Measurements from ENCODE around the gene EDAR. TPM values are rescaled to one million over a fixed set of nuclear protein-coding genes. Genes with fewer than 3 reads are reported as not detected.
A peak's percentile ranks its signal among the peaks of the same experiment; 100 is the strongest.

EDAR gene
- total and polyA plus RNA-seq, 2 of the 4 experiments (the other 2 are of a cell fraction): not detected

DNA sequence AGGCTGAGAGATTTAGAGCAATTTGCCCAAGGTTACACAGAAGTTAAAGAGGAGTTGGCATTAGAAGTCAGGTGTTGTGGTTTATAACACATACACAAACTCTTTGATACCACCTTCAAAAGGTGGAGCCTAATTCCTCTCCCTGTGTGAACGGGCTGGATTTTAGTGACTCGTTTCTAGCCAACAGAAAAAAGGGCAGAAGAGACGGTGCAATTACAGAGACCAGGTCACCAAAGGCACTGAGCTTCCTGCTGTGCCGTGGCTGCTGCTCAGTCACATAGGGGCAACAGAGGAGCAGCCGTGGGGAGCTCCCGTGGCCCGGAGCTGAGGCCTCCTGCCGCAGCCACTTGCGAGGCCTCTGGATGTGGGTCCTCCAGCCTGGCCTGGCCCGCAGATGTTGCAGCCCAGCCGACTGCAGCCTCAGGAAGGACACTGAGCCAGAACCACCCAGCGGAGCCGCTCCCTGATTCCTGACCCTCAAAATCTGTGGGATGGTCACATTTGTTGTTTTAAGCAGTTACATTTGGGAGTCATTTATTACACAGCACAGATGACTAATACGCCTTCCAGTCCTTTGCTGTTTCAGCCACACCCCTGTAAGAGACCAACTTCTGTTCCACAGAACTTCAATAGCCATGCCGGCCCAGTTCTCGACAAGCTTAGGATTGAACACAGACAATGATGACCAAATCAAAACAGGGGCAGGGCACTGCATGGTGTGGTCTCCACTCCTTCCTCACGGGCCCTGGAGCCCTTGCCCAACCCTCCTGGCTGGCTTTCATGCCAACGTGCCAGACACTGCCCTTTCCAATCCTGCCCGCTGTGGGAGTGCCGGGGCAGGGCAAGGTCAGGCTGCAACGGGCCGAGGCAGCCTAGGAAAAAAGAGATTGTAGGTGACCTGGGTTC lies 17.1 kb downstream of the EDAR start:
- DNase-seq: no peak
- Histone ChIP-seq H2BK15ac (ENCODE audit: low read depth, low read length) (no peak overlapping the region), H3K14ac (replicated peaks; ENCODE audit: low read depth, low read length) (no peak overlapping the region), H3K79me1 (ENCODE audit: low read depth in 1 of 2, low read length in 2 of 2) (no peaks in the 10 kb centered on the region), H3K23ac (ENCODE audit: low read depth, low read length) (no peak overlapping the region), H3K9ac (ENCODE audit: low read depth, low read length) (no peak overlapping the region), H3K4me3 (ENCODE audit: insufficient read depth, low read depth, low read length) (no peak overlapping the region), H2AK5ac (ENCODE audit: low read depth, low read length) (no peak overlapping the region), H4K8ac (ENCODE audit: low read depth in 2 of 2, low read length in 2 of 2) (no peak overlapping the region), H2BK5ac (ENCODE audit: low read depth, low read length, poor library complexity, severe bottlenecking) (no peak overlapping the region), H2AK9ac (replicated peaks; ENCODE audit: low read depth, low read length, poor library complexity) (peak overlapping the region; percentile 20), H4K5ac (ENCODE audit: low read depth, low read length) (no peak overlapping the region), H3K27me3 (ENCODE audit: control insufficient read depth, insufficient read depth, low read length) (peaks cover 62% of the 10 kb centered on the region), H3K18ac (ENCODE audit: low read depth, low read length) (no peak overlapping the region), H4K91ac (ENCODE audit: insufficient read depth, low read depth, low read length) (no peak overlapping the region), H4K20me1 (ENCODE audit: insufficient read depth, low read length) (no peaks in the 10 kb centered on the region), H3K36me3 (ENCODE audit: control insufficient read depth, insufficient read depth, low read length) (no peaks in the 10 kb centered on the region), H3K4ac (ENCODE audit: low read depth, low read length) (no peak overlapping the region), H3K9me1 (ENCODE audit: insufficient read depth, low read length) (no peaks in the 10 kb centered on the region), H3K4me2 (ENCODE audit: low read depth, low read length) (no peak overlapping the region), H2BK120ac (ENCODE audit: low read depth, low read length) (no peak overlapping the region), H3K56ac (ENCODE audit: extremely low read depth, insufficient read depth, low read length) (no peak overlapping the region), H3K4me1 (ENCODE audit: control insufficient read depth, insufficient read depth, low read length) (no peaks in the 10 kb centered on the region), H2BK20ac (ENCODE audit: low read depth, low read length) (no peak overlapping the region), H3K9me3 (ENCODE audit: control insufficient read depth, insufficient read depth, low read length) (no peaks in the 10 kb centered on the region; the same call in 1 of the 2 replicates), H3K27ac (ENCODE audit: insufficient read depth, low read length) (no peak overlapping the region), H2AFZ (replicated peaks; ENCODE audit: low read length, poor library complexity) (no peak overlapping the region)
- POLR2A ChIA-PET (ENCODE audit: unreplicated experiment): no interaction called here
- 77% methylated on average over 11 of the region's 22 CpGs; no CpG with 5 or more reads in 1 of the 2 experiments for WGBS, 2 experiments (ENCODE audit: extremely low coverage in 2 of 2, insufficient read length in 1 of 2)
- dilution Hi-C loops (cut with HindIII; ENCODE audit: low sequenced_read_pairs, unreplicated experiment): no loop called here
- in situ Hi-C loops (cut with MboI; ENCODE audit: low sequenced_read_pairs): no loop called here
- BruUV-seq (replicated peaks): no TSS peak
- CTCF ChIA-PET: no interaction called here
- no peak for ATAC-seq (ENCODE audit: low read depth)
- TF ChIP-seq SMC3 (IDR thresholded peaks at IDR 0.05; ENCODE audit: low read depth, low read length): no peak
- TF ChIP-seq, protein P1, sequence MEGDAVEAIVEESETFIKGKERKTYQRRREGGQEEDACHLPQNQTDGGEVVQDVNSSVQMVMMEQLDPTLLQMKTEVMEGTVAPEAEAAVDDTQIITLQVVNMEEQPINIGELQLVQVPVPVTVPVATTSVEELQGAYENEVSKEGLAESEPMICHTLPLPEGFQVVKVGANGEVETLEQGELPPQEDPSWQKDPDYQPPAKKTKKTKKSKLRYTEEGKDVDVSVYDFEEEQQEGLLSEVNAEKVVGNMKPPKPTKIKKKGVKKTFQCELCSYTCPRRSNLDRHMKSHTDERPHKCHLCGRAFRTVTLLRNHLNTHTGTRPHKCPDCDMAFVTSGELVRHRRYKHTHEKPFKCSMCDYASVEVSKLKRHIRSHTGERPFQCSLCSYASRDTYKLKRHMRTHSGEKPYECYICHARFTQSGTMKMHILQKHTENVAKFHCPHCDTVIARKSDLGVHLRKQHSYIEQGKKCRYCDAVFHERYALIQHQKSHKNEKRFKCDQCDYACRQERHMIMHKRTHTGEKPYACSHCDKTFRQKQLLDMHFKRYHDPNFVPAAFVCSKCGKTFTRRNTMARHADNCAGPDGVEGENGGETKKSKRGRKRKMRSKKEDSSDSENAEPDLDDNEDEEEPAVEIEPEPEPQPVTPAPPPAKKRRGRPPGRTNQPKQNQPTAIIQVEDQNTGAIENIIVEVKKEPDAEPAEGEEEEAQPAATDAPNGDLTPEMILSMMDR (conservative IDR thresholded peaks at IDR 0.05; ENCODE audit: low read depth, low read length): no peak
- TF ChIP-seq ELK1 (IDR thresholded peaks at IDR 0.05; ENCODE audit: borderline replicate concordance, low read depth, low read length): no peak
- no peak for TF ChIP-seq RFX5 (IDR thresholded peaks at IDR 0.05; ENCODE audit: low read depth, low read length)
- TF ChIP-seq USF2 (IDR thresholded peaks at IDR 0.05; ENCODE audit: low read depth, low read length): no peak
- no peak for TF ChIP-seq POLR2A (IDR thresholded peaks at IDR 0.05; ENCODE audit: low read depth, low read length)
- no peak for TF ChIP-seq MAFK (IDR thresholded peaks at IDR 0.05; ENCODE audit: low read depth, low read length)
- no peak for TF ChIP-seq CHD1 (IDR thresholded peaks at IDR 0.05; ENCODE audit: low read depth, low read length)
- TF ChIP-seq CEBPB (IDR thresholded peaks at IDR 0.05; ENCODE audit: low read depth, low read length): no peak
- no peak for TF ChIP-seq FOS (IDR thresholded peaks at IDR 0.05; ENCODE audit: low read depth, low read length)
- TF ChIP-seq RAD21 (IDR thresholded peaks at IDR 0.05; ENCODE audit: low read length): no peak
- no peak for TF ChIP-seq NFE2L2 (IDR thresholded peaks at IDR 0.05; ENCODE audit: low read depth, low read length)
- no peak for TF ChIP-seq RCOR1 (IDR thresholded peaks at IDR 0.05; ENCODE audit: insufficient replicate concordance, low read length)
- TF ChIP-seq MXI1 (IDR thresholded peaks at IDR 0.05; ENCODE audit: borderline replicate concordance, low read depth, low read length): no peak
- intact Hi-C loops (cut with micrococcal nuclease): no loop called here

All from IMR-90 (cell line).